GM12865 (cell line): ENCODE results near the gene GAB3.

Experiments used
- DNase-seq: peaks from one replicate; pipeline ENCODE4 v3.0.0; 2010; ENCODE audit warnings: low read depth
- H3K4me3 ChIP-seq: 2 replicates; pipeline ENCODE4 v1.5.1; 2011; ENCODE audit warnings: mild to moderate bottlenecking, low read depth, low read length, control low read depth
- TF ChIP-seq, protein P1 (sequence below): IDR thresholded peaks from 2 replicates; pipeline ENCODE4 v1.5.1; 2011; ENCODE audit warnings: low read length, control low read depth, low read depth, inconsistent platforms; ENCODE audit not compliant: insufficient read depth; ENCODE audit errors: missing control alignments

GAB3 gene

DNA sequence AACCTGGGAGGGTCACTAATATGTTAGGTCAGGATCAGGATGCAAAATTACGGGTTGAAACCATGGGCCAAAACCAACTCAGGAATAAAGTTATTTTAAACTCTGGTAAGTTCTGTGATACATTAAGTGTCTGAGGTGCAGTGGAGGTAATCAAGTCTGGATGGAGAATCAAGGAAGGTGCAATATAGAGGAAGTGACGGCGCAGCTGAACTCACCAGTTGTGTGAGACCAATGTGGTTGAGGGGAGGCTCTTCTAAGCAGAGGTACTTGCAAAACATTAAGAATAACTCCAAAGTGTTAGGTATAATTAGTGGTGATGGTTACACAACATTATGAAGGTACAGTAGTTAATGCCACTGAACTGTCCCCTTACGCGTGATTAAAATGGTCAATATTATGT, 19.7 kb downstream of the GAB3 start:
- DNase-seq = no peak
- TF ChIP-seq, protein P1, sequence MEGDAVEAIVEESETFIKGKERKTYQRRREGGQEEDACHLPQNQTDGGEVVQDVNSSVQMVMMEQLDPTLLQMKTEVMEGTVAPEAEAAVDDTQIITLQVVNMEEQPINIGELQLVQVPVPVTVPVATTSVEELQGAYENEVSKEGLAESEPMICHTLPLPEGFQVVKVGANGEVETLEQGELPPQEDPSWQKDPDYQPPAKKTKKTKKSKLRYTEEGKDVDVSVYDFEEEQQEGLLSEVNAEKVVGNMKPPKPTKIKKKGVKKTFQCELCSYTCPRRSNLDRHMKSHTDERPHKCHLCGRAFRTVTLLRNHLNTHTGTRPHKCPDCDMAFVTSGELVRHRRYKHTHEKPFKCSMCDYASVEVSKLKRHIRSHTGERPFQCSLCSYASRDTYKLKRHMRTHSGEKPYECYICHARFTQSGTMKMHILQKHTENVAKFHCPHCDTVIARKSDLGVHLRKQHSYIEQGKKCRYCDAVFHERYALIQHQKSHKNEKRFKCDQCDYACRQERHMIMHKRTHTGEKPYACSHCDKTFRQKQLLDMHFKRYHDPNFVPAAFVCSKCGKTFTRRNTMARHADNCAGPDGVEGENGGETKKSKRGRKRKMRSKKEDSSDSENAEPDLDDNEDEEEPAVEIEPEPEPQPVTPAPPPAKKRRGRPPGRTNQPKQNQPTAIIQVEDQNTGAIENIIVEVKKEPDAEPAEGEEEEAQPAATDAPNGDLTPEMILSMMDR = no peak
- no peak overlapping the region for H3K4me3 ChIP-seq

DNA sequence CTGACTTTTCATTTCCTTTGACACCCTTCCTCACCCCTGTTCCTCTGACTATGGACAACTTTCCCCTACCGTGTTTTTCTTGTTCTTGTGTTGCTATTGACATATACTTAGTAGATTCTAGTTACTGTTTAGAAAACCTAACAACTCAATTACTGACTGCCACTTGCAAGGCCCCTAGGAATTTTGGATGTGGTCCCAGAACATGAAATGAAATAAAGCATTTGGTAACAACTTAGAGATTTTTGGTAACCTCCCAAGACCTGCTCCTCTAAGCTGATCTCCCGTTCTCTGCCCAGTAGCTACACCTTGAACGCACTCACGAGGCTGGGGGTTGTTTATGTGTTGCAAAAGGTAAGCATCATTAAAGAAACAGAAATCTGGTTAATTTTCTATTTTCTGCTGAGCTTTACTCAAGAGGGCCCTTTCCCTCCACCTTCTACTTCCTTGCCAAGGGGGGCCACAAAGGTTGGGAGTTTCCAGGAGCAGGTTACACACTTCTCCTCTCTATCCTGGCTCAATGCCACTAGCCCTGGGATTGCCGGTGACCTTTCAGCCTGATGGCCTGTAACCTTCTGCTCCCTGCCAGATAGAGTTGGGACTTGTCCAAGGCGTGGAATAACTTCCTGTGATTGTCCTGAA, 20.5 kb downstream of the GAB3 start:
- TF ChIP-seq, protein P1 = no peak
- no peak overlapping the region for H3K4me3 ChIP-seq
- DNase-seq = no peak

DNA sequence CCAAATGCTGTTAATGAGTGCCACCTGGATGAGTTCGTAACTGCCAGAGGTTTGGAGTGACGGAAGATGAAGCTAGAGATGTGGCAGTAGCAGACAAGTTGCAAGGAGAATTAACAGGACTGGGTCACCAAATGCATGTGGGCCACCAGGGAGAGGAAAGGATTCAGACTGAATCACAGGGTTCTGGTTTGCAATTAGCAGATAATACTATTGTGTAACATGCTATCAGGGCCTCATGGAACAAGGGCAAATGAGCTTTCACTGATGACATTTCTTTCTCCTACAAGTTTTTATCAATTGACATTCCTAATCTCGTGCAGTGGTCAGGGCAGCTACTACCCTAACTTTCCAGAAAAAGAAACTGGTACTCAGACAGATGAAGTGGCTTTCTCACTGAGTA, 21.4 kb downstream of the GAB3 start:
- no peak for DNase-seq
- H3K4me3 ChIP-seq = no peak overlapping the region
- TF ChIP-seq, protein P1 = no peak

DNA sequence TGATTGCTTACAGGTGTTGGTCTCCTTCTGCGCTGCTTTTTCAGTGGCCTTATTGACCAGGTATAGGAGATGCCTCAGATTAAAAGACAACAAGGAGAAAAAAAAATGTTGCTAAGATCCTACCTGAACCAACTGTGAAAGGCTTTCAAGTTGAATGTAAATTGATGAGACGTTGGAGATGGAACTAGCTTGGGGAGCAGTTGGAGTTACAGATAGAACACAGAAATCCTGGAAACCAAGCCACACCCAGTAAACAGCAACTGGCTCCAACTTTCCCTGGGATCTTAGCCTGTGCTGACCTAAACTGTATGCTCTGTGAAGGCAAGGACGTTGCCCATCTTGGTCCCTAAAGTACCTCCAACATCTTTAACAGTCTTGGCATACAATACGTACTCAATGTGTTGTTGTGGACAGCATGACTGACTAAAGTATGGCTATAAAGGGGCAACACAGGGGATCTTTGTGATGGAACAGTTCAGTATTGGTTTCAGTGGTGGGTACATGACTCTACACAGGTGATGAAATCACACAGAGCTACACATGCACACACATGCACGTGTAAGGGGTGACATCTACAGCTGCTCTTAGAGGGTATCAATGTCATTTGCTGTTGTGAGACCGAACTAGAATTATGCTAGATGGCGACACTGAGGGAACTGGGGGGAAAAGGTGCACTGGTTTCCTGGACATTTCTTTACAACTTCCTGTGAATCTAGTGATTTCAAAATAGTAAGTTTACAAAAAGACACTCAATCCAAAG, 22.3 kb downstream of the GAB3 start:
- no peak overlapping the region for H3K4me3 ChIP-seq
- DNase-seq = no peak
- TF ChIP-seq, protein P1 = no peak

DNA sequence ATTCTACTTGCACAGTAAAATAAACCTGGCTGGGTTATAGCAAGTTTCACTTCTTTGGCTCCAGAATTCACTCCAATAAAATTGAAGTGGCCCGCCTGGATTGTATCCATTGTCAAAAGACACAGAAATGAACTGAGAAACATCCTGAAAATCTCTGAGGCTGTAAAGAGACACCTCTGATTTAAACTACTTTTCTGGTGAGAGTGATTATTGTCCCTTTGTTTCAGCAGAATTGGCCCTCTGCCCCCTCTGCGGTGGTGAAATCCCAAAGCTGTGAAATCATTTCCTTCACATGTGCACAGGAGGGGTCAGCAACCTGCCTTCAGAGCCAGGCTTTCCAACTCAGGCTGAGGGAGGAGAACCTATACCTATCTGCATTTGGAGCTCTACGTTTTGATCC, 23.0 kb downstream of the GAB3 start:
- no peak overlapping the region for H3K4me3 ChIP-seq
- DNase-seq = no peak
- TF ChIP-seq, protein P1 = no peak

DNA sequence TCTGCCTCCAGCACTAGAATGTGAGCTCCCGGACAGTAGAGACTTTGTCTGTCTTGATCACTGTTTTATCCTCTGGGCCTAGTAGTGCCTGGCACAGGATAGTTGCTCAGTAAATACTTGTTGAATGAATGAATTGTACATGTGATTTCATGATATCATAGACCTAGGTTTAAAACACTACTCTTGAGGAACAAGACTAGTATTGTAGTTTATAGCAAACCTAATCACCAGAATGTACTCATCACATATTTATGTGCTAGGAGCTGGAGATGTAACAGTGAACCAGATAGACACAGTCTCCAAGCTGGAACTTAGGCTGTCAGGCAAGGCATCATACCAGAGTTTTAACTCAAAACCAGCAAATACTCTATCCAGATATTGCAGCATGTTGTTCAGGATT, 23.5 kb downstream of the GAB3 start:
- no peak overlapping the region for H3K4me3 ChIP-seq
- no peak for DNase-seq
- TF ChIP-seq, protein P1 = no peak
